ENCODE data around the gene CRTC1.

Gene CRTC1

DNA sequence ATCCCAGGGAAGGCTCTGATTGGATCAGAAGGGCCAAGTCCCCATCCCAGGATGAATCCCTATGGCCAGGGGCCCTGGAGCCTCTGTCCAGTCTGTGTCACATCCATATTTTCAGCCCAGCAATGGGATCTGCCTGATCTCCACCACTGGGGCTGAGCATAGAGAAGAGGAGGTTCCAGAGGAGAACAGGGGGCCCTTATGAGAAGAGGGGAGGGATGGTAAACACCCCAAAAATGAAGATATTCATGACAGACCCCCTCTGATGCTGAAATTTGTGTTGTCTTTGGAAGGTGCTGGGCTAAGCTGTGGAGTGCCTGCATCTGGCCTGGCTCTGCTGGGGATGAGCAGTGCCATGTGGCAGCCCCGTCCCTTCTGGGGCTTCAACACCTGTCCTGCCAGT, 32.2 kb upstream of the CRTC1 start:
- TF ChIP-seq, protein P1, sequence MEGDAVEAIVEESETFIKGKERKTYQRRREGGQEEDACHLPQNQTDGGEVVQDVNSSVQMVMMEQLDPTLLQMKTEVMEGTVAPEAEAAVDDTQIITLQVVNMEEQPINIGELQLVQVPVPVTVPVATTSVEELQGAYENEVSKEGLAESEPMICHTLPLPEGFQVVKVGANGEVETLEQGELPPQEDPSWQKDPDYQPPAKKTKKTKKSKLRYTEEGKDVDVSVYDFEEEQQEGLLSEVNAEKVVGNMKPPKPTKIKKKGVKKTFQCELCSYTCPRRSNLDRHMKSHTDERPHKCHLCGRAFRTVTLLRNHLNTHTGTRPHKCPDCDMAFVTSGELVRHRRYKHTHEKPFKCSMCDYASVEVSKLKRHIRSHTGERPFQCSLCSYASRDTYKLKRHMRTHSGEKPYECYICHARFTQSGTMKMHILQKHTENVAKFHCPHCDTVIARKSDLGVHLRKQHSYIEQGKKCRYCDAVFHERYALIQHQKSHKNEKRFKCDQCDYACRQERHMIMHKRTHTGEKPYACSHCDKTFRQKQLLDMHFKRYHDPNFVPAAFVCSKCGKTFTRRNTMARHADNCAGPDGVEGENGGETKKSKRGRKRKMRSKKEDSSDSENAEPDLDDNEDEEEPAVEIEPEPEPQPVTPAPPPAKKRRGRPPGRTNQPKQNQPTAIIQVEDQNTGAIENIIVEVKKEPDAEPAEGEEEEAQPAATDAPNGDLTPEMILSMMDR (IDR thresholded peaks at IDR 0.05; ENCODE audit: control insufficient read depth, insufficient read depth, low read depth, low read length, missing control alignments), result no peak
- no peak for DNase-seq (ENCODE audit: low read depth)
- no peak overlapping the region for H3K4me3 ChIP-seq (ENCODE audit: control insufficient read depth, low read depth, low read length)

DNA sequence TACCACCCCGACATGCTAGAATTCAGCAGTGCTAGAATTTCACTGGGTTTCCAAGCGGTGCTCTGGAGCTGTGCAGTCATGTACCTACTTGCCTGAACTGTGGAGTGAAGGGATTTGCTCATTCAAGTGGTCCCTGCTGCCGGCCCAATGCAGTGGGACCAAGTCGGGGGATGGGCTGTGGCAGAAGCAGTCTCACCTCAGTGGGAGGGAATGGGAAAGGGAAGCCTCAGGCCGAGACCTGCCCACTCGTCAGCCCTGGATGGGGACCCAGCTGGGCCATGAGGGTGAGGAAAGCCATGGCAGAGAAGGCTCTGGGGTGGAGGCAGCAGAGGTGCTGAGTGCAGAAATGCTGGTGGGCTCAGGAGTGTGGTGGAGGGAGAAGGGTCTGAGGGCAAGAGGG, 31.7 kb upstream of the CRTC1 start:
- H3K4me3 ChIP-seq (ENCODE audit: control insufficient read depth, low read depth, low read length), result no peak overlapping the region
- no peak for DNase-seq (ENCODE audit: low read depth)
- TF ChIP-seq, protein P1 (IDR thresholded peaks at IDR 0.05; ENCODE audit: control insufficient read depth, insufficient read depth, low read depth, low read length, missing control alignments), result no peak

DNA sequence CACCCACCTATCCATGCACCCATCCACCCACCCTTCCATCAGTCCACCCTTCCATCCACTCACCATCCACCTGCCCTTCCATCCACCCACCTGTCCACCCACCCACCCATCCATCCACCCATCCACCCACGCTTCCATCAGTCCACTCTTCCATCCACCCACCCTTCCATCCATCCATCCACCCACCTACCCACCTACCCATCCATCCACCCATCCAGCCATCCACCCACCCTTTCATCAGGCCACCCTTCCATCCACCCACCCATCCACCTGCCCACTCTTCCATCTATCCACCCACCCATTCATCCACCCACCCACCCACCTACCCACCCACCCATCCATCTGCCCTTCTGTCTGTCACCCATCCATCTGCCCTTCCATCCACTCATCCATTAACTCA, 29.6 kb upstream of the CRTC1 start:
- TF ChIP-seq, protein P1 (IDR thresholded peaks at IDR 0.05; ENCODE audit: control insufficient read depth, insufficient read depth, low read depth, low read length, missing control alignments), result no peak
- no peak for DNase-seq (ENCODE audit: low read depth)
- no peak overlapping the region for H3K4me3 ChIP-seq (ENCODE audit: control insufficient read depth, low read depth, low read length)

DNA sequence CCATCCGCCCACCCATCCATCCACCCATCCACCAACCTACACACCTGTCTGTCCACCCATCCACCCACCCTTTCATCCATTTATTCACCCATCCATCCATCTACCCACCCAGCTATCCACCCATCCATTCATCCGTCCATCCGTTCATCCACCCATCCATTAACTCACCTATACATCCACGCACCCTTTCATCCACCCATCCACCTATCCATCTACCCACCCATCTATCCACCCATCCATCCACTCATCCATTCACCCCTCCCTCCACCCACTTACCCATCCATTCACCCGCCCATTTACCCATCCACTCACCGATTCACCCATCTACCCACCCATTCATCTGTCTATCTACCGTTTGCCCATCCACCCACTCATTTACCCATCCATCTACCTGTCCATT, 29.0 kb upstream of the CRTC1 start:
- DNase-seq (ENCODE audit: low read depth), result no peak
- no peak overlapping the region for H3K4me3 ChIP-seq (ENCODE audit: control insufficient read depth, low read depth, low read length)
- TF ChIP-seq, protein P1 (IDR thresholded peaks at IDR 0.05; ENCODE audit: control insufficient read depth, insufficient read depth, low read depth, low read length, missing control alignments), result no peak

DNA sequence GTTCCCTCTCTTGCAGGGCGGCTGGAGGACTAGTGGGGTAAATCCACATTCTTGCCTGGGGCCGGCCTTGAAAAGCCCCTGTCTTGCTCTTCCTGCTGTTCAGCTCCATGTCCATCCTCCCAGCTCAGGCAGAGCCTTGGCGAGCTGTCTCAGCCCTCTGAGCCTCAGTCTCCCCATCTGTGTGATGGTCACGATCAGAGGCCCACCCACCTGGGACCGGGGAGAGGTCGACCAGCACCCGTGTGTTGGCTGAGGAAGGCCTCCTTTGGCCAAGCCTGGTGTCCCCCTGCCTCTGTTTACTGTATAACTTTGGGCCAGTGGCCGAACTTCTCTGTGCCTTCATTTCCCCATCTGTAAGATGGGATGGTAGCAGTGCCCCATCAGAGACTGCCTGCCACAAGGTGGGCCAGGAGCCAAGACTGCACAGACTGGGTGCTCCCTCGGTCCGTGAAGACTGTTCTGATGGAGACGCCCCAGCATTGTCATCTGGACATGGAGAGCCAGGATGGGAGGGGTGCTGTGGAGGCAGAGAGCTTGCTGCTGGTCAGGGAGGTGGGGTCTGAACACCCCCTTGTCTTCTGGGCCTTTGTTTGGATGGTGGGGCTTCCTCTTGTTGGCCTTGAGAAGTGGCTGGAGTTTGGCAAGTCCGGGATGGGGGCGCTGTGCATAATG, 28.2 kb upstream of the CRTC1 start:
- no peak overlapping the region for H3K4me3 ChIP-seq (ENCODE audit: control insufficient read depth, low read depth, low read length)
- DNase-seq (ENCODE audit: low read depth), result no peak
- TF ChIP-seq, protein P1 (IDR thresholded peaks at IDR 0.05; ENCODE audit: control insufficient read depth, insufficient read depth, low read depth, low read length, missing control alignments), result no peak

DNA sequence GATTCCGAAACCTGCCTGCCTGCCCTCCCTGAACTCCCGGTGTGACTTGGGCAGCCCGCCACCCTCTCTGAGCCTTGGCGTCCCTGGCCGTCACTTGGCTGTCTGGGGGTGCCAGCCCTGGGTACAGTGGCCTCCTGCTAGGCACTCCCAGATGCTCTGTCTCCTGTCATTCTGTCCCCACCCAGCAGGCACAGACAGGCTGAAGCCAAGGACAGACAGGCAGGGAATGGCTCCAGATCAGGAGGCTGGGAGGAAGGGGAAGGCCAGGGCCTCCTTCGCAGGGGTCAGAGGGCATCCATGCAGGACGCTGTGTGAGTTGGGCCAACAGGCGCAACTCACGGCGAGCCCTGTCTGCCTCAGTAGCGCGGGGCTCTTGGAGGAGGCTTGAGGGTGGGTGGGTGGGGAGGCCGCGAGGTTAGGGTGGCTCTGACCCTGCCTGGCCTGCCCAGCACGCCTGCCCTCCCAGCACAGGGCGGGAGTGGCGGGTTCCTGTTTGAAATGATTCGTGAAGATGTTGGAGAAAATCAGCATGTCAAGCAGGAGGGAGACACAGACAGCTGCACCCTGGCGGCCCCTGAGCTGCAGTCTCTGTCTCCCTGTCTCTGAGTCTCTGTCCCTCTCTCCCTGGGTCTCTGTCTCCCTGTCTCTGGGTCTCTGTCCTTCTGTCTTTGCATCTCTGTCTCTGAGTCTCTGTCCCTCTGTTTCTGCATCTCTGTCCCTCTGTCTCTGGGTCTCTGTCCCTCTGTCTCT, 27.0 kb upstream of the CRTC1 start:
- no peak overlapping the region for H3K4me3 ChIP-seq (ENCODE audit: control insufficient read depth, low read depth, low read length)
- TF ChIP-seq, protein P1 (IDR thresholded peaks at IDR 0.05; ENCODE audit: control insufficient read depth, insufficient read depth, low read depth, low read length, missing control alignments), result no peak
- DNase-seq (ENCODE audit: low read depth), result no peak
